NCI-H748 (cell line): ENCODE measurements around the gene CRYGS.
A peak's percentile ranks its signal among the peaks of the same experiment; 100 is the strongest.
"Not testable (repeated sequence)": the region's sequence is repeated elsewhere in the genome, so short reads cannot be mapped to it uniquely, and the experiment has no call there.

Source experiments
- DNase-seq: peaks from one replicate; lab custom pipeline; 2025; ENCODE audit not compliant: unreplicated experiment; lab: John Stamatoyannopoulos, UW

CRYGS gene

DNA sequence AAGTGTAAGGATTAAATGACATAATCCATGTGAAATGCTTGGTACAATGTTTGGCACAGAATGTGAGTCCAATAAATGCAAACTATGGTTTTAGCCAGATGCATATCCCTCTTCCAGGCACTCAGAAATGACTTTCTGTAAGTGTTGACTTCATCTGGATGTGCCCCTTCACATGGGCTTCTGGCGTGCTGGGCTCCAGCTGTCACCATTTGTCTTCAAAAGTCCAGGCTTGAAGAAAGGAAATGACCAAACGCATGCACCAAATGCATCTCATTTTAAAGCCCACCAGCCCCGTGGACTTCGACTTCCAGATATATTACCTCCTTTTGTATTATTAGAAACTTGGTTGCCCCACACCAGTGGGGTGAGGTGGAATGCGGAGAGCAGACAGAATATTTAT is 23.7 kb downstream of the CRYGS start:
- no peak for DNase-seq

DNA sequence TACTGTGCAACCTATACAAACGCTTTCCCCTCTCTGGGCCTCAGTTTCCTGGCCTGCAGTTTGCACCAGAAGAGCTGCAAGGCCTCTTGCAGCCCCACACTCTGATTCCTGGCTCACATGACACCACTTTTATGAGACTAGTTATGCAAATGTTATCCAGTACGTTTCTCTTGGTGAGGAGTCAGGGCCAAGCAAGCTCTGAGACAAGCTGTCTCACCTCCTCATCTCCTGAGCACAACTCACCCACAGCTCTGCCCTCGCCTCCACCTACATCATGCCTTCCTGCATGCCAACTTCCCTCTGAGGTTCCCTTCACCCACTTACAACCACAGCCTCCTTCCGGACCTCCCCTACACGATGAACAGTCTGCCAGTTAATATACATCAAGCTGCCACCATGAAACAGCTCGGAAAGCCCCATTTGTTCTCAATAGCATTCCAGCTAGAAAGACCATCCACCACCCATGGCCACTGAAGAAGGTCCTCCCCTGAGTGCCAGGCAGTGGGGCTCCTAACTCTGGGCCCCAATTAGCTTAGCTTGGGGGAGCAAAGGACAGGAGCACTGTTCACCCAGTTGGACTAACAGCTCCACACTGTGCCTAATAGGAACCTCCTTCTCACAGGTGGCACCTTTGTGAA is 25.0 kb downstream of the CRYGS start:
- no peak for DNase-seq

GRCh38 chr3:186517218-186517617 is 27.0 kb downstream of the CRYGS start:
- DNase-seq, result no peak

- no peak for DNase-seq
These were observed 27.5 kb downstream of the CRYGS start for GRCh38 chr3:186516646-186517045.

DNA sequence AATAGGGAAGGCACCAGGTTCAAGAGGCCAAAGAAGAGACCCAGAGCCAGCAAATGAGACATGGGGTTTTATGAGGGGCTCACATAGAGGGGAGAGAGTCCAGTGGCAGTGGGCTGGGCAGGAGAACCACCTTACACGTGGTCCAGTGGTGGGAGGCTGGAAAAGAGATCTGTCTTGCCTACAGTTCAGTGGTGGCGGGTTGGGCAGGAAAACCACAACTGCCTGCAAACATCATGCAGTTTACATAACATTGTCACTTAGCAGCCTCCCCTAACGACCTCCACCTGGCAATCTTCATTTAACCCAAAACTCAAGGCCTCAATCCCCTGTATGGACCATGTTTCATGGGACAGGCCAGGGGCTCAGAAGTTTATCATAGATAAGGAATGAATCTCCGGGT is 29.1 kb downstream of the CRYGS start:
- no peak for DNase-seq

DNA sequence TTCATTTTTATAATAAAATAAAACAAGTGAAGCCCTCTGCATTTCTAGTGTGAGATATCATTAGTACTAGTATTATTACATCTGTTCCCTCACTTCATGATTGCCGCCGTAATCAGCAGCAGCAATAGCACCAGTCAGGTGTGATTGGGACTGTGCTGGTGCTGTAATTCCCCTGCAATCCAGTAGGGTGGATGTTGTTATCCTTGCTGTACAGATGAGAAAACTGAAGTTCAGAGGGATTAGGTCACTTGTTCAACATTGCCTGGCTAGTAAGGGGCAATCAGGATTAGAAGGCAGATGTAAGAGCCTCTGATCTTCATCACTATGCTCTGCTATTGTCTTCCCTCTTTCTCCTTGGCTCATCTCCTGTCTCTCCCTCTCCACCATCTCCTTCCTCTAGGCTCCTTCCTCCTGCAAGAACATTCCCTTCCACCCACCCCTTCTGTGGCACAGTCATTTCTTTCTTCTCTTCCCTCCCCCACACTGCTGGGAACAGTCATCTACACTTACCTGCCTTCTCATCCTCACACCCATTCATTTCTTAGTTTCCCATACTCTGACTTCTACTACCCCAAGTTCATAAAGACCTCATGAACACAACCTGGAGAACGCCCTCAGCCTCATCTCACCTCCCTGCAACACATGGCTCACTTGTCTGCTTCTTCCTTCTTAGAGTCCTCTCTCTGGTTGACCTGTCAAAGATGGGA is 29.7 kb downstream of the CRYGS start:
- no peak for DNase-seq

GRCh38 chr3:186513386-186513785 is 30.8 kb downstream of the CRYGS start:
- no peak for DNase-seq

- DNase-seq, result no peak
These were observed 31.4 kb downstream of the CRYGS start for GRCh38 chr3:186512570-186513302.

DNA sequence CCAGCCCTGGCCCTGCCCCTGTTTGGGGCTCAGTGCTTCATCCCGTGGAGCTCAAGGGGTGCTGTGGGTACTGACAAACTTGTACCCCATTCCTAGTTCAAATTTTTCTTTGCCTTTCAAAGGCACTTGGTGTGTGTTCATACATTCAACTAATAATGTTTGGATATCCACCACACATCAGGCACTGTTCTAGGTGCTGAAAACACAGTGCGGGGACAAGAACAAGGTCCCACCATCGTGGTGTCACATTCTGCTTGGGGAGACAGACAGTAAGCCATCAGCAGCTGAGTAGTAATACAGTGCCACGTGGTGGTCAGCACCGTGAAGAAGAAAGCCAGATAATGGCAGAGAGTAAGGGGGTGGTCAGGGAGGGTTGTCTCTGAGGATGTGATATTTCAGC is 32.5 kb downstream of the CRYGS start:
- no peak for DNase-seq

GRCh38 chr3:186511245-186511644 is 32.9 kb downstream of the CRYGS start:
- no peak for DNase-seq

GRCh38 chr3:186510374-186511079 is 33.7 kb downstream of the CRYGS start:
- DNase-seq, result no peak

GRCh38 chr3:186509423-186509822 is 34.8 kb downstream of the CRYGS start:
- peak; percentile 5 for DNase-seq

DNA sequence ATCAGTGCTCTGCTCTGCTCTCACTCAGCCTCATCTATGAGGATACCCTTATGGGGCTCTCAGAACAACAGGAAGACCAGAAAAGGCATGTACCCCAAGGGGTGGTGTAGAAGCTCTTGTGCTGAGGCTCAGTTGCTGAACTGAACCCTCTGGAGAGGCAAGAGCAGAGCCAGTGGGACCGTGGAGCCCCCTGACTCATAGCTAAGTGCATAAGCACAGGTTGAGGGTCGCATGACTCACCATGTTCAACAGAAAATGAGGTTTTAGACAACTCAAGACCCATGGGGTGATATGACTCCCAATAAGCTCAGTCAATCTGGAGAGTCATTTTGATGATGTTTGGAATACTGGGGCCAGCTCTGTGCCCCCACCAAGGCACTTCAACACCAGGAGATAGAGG is 37.3 kb downstream of the CRYGS start:
- no peak for DNase-seq

- no peak for DNase-seq
These were observed 37.9 kb downstream of the CRYGS start for GRCh38 chr3:186506191-186506739.

DNA sequence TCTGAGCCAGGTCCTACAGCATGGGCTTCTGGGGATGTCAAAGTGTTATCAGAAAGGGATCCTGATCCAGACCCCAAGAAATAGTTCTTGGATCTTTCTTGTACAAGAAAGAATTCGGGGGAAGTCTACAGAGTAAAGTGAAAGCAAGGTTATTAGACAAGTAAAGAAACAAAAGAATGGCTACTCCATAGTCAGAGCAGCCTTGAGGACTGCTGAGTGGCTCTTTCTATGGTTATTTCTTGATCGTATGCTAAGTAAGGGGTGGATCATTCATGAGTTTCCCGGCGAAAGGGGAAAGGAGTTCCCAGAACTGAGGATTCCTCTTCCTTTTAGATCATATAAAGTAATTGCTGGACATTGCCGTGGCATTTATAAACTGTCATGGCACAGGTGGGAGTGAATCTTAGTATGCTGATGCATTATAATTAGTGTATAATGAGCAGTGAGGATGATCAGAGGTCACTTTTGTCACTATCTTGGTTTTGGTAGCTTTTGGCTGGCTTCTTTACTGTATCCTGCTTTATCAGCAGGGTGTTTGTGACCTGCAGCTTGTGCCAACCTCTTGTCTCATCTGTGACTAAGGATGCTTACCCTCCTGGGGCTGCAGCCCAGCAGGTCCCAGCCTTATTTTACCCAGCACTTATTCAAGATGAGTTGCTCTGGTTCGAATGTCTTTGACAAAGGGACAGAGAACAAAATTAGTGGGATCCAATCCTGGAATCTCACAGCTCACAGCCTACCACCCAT is 41.0 kb downstream of the CRYGS start:
- DNase-seq, result no peak

- DNase-seq, result no peak
These were observed 41.8 kb downstream of the CRYGS start for GRCh38 chr3:186502138-186502948.

GRCh38 chr3:186499949-186500348 is 44.2 kb downstream of the CRYGS start:
- not testable (repeated sequence) for DNase-seq

- DNase-seq, result not testable (repeated sequence)
These were observed 46.2 kb downstream of the CRYGS start for GRCh38 chr3:186498022-186498421.

- no peak for DNase-seq
These were observed 46.6 kb downstream of the CRYGS start for GRCh38 chr3:186497608-186498007.

- no peak for DNase-seq
These were observed 47.5 kb downstream of the CRYGS start for GRCh38 chr3:186496635-186497034.
